Pancreas (tissue), 10 donors: ENCODE data around the gene TESMIN. TPM values are rescaled to one million over a fixed set of nuclear protein-coding genes. Genes with fewer than 3 reads are reported as not detected.

Experiments used
- ATAC-seq, 4 donors: fragments of 200-7000 bp; cut with Tn5 transposase; one replicate each; pipeline versions ENCODE4 v1.8.0 to v1.9.1; 2020; ENCODE audit warnings: mild to moderate bottlenecking in 4 of 4, moderate library complexity in 4 of 4
- DNase-seq, 6 donors: peaks; one replicate each; pipeline ENCODE4 v3.0.0-alpha.2; 2020
- FAIRE-seq: peaks from 2 replicates; lab custom pipeline; 2012; peaks lifted over from hg19 to GRCh38; lab: Jason Lieb, UNC
- H3K27ac ChIP-seq, 4 donors: fragments of 200-600 bp; sonication (generic); 1 replicate in 3 of 4; 2 replicates in 1 of 4; pipeline versions ENCODE4 v1.5.0 to v1.8.0; 2020
- H3K27me3 ChIP-seq, 4 donors: fragments of 200-600 bp; one replicate each; pipeline ENCODE4 v1.8.0; 2021
- H3K36me3 ChIP-seq, 3 donors: fragments of 200-600 bp; sonication (generic) in 1 of 3; one replicate each; pipeline versions ENCODE4 v1.5.0 to v1.8.0; 2020 to 2021
- H3K4me1 ChIP-seq, 3 donors: fragments of 200-600 bp; one replicate each; pipeline ENCODE4 v1.8.0; 2021
- H3K4me3 ChIP-seq, 4 donors: fragments of 200-600 bp; sonication (generic) in 2 of 4; one replicate each; pipeline versions ENCODE4 v1.5.0 to v1.8.0; 2020 to 2021
- H3K9me3 ChIP-seq, 4 donors: fragments of 200-600 bp; one replicate each; pipeline ENCODE4 v1.8.0; 2021
- CTCF ChIP-seq, 4 donors: fragments of 200-600 bp; sonication (generic) in 3 of 4; IDR thresholded peaks; one replicate each; pipeline versions ENCODE4 v1.5.0 to v1.8.0; 2021; ENCODE audit warnings: antibody characterized with exemption in 4 of 4
- WGBS, 2 donors: extraction: QIAGEN DNeasy Blood & Tissue Kit; methylation state at CpG; one replicate each; pipeline ENCODE4 v1.1.7; 2013; 5-methylcytosine and 5-hydroxymethylcytosine counted together
- intact Hi-C, 3 donors: fragments of 100-400 bp; cut with DNase I; formaldehyde crosslinking; loops; one replicate each; pipeline versions ENCODE4 v1.11.1 to v1.14.2; 2022
- polyA plus RNA-seq, 2 donors: library from polyadenylated mRNA; stranded (reverse); fragments of 200-250 nt; gene quantifications; one replicate each; pipeline ENCODE4 v1.2.3, GENCODE V29; 2013
- total RNA-seq, 6 donors: library from RNA; stranded (reverse); fragmentation: NEBNext Ultra II Directional in 4 of 6; extraction: Animal tissue kit (Norgen Biotek cat#: 25700) in 4 of 6; gene quantifications; one replicate each; pipeline versions ENCODE4 v1.2.1 to v1.2.4, GENCODE V29; 2021 to 2023
- donor health status: healthy with polysubstance abuse.
- donor health status: DM: no; HTN: no; CAD: no; lungs with moderate emphysema.
- donor health status: DM: no; HTN: no; CAD: no.
- donor health status: control.
- donor health status: control.
- donor health status: Bipolar disorder and iron deficiency.
- donor health status: DM: yes; HTN: yes; CAD: no.
- donor health status: DM: no; HTN: no; CAD: no.
- donor health status: DM: no; HTN: no; CAD: no.
- donor health status: DM: yes; HTN: yes; CAD: no.

TESMIN gene
- total and polyA plus RNA-seq, 8 donors = 1.4 to 3.6 (median 1.9) TPM

DNA sequence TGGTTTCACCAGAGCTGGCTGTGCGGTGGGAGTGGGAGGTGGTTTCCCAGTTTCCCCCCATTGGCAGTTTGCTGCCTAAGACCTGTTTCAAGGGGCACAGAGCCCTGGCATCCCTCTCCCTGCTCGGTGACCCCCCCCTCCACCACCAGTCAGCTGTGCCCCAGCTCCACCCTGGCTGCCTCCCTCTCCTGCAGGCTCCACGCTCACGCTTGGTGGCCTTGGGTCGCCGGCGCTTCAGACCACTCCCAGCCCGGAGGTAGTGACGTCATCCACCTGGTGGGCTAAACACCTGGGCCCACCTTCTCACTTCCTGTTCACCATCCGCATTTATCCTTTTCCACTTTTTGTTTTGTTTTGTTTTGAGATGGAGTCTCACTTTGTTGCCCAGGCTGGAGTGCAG, 59.2 kb downstream of the TESMIN start:
- ATAC-seq (no peak), FAIRE-seq (no peak), DNase-seq (no peak)
- Histone ChIP-seq H3K9me3 (no peaks in the 10 kb centered on the region), H3K27ac (no peak overlapping the region), H3K4me1 (no peaks in the 10 kb centered on the region), H3K4me3 (no peak overlapping the region), H3K27me3 (no peaks in the 10 kb centered on the region), H3K36me3 (no peaks in the 10 kb centered on the region)
- 68 to 74% methylated on average over 7 to 10 of the region's 10 CpGs for WGBS, 2 donors
- TF ChIP-seq CTCF (IDR thresholded peaks at IDR 0.05) = no peak
- intact Hi-C loops = no loop called here

GRCh38 chr11:68691402-68691784, 59.9 kb downstream of the TESMIN start:
- no peak for TF ChIP-seq CTCF (IDR thresholded peaks at IDR 0.05)
- WGBS, 2 donors = 71 to 73% methylated on average over 9 of the region's 9 CpGs
- H3K4me1 ChIP-seq = no peaks in the 10 kb centered on the region
- no peak overlapping the region for H3K4me3 ChIP-seq
- ATAC-seq (no peak), DNase-seq (no peak), FAIRE-seq (no peak)
- no peak overlapping the region for H3K27ac ChIP-seq
- H3K9me3 ChIP-seq = no peaks in the 10 kb centered on the region
- intact Hi-C loops = no loop called here
- H3K27me3 ChIP-seq = no peaks in the 10 kb centered on the region
- no peaks in the 10 kb centered on the region for H3K36me3 ChIP-seq

DNA sequence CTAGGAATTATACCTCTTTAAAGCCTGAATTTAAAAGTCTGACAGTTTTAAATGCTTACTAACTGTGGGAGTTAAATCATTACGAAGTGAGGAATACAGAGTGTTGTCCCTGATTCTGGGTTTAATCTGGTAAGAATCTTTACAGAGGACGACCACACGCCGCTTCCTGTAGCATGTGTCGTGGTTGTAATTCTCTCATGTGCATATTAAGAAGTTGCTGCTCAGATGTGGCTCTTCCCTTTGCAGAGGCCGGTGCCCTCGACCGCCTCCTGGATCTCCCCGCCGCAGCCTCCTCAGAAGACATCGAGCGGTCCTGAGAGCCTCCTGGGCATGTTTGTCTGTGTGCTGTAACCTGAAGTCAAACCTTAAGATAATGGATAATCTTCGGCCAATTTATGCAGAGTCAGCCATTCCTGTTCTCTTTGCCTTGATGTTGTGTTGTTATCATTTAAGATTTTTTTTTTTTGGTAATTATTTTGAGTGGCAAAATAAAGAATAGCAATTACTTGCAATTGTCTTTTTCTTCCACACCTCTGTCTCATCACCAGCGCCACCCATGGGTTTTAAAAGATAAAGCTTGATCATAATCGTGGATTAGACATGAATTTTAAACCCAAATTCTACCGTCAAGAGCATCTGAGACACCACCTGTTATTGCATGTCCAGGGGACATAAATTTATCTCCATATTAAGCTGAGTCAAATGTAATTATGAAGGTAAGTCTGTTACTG, 60.5 kb downstream of the TESMIN start:
- TF ChIP-seq CTCF (IDR thresholded peaks at IDR 0.05) = no peak
- intact Hi-C loops = no loop called here
- Histone ChIP-seq H3K4me3 (no peak overlapping the region), H3K27ac (no peak overlapping the region), H3K27me3 (peaks cover 0 to 3% (median 0%) of the 10 kb centered on the region in 4 donors), H3K4me1 (no peaks in the 10 kb centered on the region), H3K36me3 (no peaks in the 10 kb centered on the region), H3K9me3 (no peaks in the 10 kb centered on the region)
- no peak for ATAC-seq
- 47 to 60% methylated on average over 16 of the region's 16 CpGs for WGBS, 2 donors
- FAIRE-seq = no peak
- DNase-seq = no peak

DNA sequence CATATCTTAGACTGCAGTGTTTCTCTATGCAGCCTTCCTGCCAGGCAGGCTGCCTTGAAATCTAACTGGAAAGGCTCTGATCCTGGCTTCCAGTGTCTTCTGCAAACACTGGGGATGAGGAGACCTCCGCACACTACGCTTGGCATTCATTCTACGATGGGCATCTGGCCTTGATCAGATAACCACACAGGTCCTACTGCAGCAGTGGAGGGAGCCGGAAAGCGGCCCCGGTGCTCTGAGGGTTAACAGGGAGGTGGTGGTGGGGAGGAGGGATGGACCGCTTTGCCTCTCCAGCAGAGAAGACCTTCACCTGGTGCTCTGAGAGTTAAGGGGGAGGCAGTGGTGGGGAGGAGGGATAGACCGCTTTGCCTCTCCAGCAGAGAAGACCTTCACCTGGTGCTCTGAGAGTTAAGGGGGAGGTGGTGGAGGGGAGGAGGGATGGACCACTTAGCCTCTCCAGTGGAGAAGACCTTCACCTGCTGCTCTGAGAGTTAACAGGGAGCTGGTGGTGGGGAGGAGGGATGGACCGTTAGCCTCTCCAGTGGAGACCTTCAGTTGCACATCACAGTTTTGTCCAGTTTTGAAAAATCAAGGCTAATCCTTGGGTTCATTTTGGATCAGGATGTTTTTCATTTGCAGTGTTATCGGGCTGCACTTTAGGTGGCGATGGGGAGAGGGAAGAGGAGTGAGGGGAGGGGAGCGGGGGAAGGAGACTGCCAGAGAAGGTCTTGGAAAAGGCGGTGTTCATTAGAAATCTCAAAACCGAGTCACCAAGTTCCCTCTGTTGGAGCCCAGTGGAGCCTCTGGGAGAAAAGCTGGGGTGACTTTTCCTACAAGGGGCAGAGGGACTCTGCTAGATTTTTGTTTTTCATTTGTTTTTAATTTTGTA, 61.3 kb downstream of the TESMIN start:
- no peak for DNase-seq
- peaks cover 0 to under 1% (median 0%) of the 10 kb centered on the region in 3 donors for H3K4me1 ChIP-seq
- H3K27me3 ChIP-seq = peaks cover 0 to 6% (median 2%) of the 10 kb centered on the region in 4 donors
- FAIRE-seq = no peak
- H3K9me3 ChIP-seq = no peaks in the 10 kb centered on the region
- H3K27ac ChIP-seq = no peak overlapping the region
- H3K36me3 ChIP-seq = no peaks in the 10 kb centered on the region
- TF ChIP-seq CTCF (IDR thresholded peaks at IDR 0.05) = no peak
- intact Hi-C loops = no loop called here
- ATAC-seq = no peak
- WGBS, 2 donors = 30 to 37% methylated on average over 14 of the region's 14 CpGs
- no peak overlapping the region for H3K4me3 ChIP-seq
